ENCODE measurements around the gene VSIG4. TPM values are rescaled to one million over a fixed set of nuclear protein-coding genes. Genes with fewer than 3 reads are reported as not detected.

The VSIG4 gene
- total and polyA plus RNA-seq, 2 of the 8 experiments (the other 6 are each of a cell fraction or from before 2014, with no cell fraction given) = not detected

DNA sequence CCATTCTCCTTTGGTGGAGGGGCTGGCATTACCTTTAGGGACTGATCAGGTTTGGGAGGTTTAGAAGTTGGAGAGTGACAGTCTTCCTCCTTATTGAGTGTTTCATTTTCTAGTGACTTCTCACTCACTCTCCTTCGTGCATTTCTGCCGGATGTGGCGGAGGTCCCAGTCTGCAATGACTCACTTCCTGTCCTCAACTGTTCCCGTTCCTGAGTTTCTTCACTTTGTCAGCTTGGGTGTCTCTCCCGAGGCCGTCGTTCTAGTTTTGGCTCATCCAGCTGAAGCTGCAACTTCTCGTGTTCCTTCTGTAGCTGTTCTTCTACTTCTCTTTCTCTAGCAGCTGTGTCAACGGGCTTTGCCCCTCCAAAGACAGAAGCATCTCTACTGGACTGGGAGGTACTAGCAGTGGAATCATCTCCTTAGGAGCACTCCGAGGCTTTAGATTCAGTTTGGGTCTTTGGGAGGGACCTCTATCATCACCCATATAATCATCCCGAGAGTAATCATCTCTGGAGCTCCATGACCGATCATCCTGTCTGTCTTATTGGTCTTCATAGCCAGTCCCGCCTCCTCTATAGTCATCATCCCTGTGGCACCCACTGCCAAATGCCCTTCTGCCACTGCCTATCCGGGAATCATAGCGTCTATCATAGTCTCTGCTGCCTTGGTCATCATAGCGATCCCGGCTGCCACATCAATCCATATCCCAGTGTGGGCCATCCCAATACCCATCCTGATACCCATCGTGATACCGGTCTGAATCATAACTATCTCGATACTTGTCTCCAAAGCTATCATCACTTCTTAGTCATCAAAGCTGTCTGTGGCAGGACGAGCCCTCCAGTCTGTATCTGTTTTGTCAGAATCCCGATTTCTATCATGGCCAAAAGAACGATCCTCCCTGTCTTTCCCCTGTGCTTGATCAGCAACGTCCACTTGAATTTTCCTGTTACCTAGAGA, 35.3 kb upstream of the VSIG4 start:
- CTCF ChIA-PET (ENCODE audit: partially characterized antibody) = no interaction called here
- H3K4ac ChIP-seq (replicated peaks; ENCODE audit: insufficient read length, low read depth, low read length) = no peak overlapping the region

More for the DNA sequence above, 35.3 kb upstream of the VSIG4 start:
- Histone ChIP-seq H3K79me2 (ENCODE audit: control insufficient read depth in 1 of 2, insufficient read depth in 2 of 2, low read length in 2 of 2) (no peaks in the 10 kb centered on the region), H3K23ac (ENCODE audit: insufficient read length) (no peak overlapping the region), H4K20me1 (replicated peaks in 1 of 2; ENCODE audit: control insufficient read depth in 1 of 2, insufficient read depth in 2 of 2, low read length in 2 of 2) (no peaks in the 10 kb centered on the region), H3K23me2 (ENCODE audit: low read depth, low read length) (no peaks in the 10 kb centered on the region), H2AFZ (ENCODE audit: low read length) (no peak overlapping the region), H4K5ac (ENCODE audit: insufficient read length, low read depth, low read length) (no peak overlapping the region), H3K27me3 (replicated peaks in 1 of 4; ENCODE audit: control insufficient read depth in 3 of 4, extremely low read depth in 1 of 4, insufficient read depth in 3 of 4, low read length in 3 of 4) (no peaks in the 10 kb centered on the region), H3K9ac (replicated peaks in 1 of 4; ENCODE audit: extremely low read depth in 1 of 4, low read depth in 3 of 4, low read length in 3 of 4) (no peak overlapping the region), H3K14ac (ENCODE audit: insufficient read length) (no peak overlapping the region), H3K27ac (ENCODE audit: low read depth, low read length) (no peak overlapping the region), H2BK12ac (ENCODE audit: low read depth, low read length) (no peak overlapping the region), H2AK5ac (ENCODE audit: low read depth, low read length) (no peak overlapping the region), H3K56ac (replicated peaks; ENCODE audit: insufficient read length, low read depth, low read length) (no peak overlapping the region), H2BK15ac (ENCODE audit: low read length) (no peak overlapping the region), H2BK120ac (replicated peaks; ENCODE audit: low read depth, low read length) (no peak overlapping the region), H3K36me3 (ENCODE audit: control insufficient read depth in 2 of 4, insufficient read depth in 4 of 4, low read length in 3 of 4) (no peaks in the 10 kb centered on the region), H4K91ac (replicated peaks; ENCODE audit: insufficient read length, low read length) (no peak overlapping the region), H2BK5ac (ENCODE audit: low read depth, low read length) (no peak overlapping the region), H3K4me1 (replicated peaks in 1 of 4; ENCODE audit: control insufficient read depth in 3 of 4, insufficient read depth in 4 of 4, low read length in 3 of 4) (no peaks in the 10 kb centered on the region), H3K79me1 (ENCODE audit: low read depth, low read length) (no peaks in the 10 kb centered on the region), H3K18ac (ENCODE audit: extremely low read depth, low read length) (no peak overlapping the region), H4K8ac (ENCODE audit: extremely low read depth, insufficient read depth, low read length) (no peak overlapping the region), H2BK20ac (ENCODE audit: low read length) (no peak overlapping the region), H3K4me2 (ENCODE audit: insufficient read depth in 1 of 2, low read depth in 2 of 2, low read length in 2 of 2) (no peak overlapping the region), H3K4me3 (ENCODE audit: extremely low read depth in 1 of 4, insufficient read depth in 2 of 4, low read depth in 3 of 4, low read length in 4 of 4) (no peak overlapping the region), H3K9me3 (ENCODE audit: insufficient read depth in 2 of 2, low read depth in 1 of 2, low read length in 1 of 2) (peaks cover 2 to 20% of the 10 kb centered on the region in 2 experiments; a peak in 3 of 4 replicates)
- TF ChIP-seq, protein P1, sequence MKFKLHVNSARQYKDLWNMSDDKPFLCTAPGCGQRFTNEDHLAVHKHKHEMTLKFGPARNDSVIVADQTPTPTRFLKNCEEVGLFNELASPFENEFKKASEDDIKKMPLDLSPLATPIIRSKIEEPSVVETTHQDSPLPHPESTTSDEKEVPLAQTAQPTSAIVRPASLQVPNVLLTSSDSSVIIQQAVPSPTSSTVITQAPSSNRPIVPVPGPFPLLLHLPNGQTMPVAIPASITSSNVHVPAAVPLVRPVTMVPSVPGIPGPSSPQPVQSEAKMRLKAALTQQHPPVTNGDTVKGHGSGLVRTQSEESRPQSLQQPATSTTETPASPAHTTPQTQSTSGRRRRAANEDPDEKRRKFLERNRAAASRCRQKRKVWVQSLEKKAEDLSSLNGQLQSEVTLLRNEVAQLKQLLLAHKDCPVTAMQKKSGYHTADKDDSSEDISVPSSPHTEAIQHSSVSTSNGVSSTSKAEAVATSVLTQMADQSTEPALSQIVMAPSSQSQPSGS (IDR thresholded peaks at IDR 0.05; ENCODE audit: low read length) = no peak
- no peak for TF ChIP-seq KDM5A (IDR thresholded peaks at IDR 0.05; ENCODE audit: low read length)
- no peak for TF ChIP-seq SP4 (IDR thresholded peaks at IDR 0.05; ENCODE audit: low read length)
- no peak for TF ChIP-seq PHF8 (conservative IDR thresholded peaks at IDR 0.05; ENCODE audit: low read depth, low read length)
- POLR2A ChIA-PET (ENCODE audit: partially characterized antibody) = no interaction called here
- FAIRE-seq (no peak), DNase-seq (ENCODE audit: low read depth in 1 of 2, low spot score in 2 of 2) (no peak)
- WGBS, 2 experiments (ENCODE audit: extremely low coverage in 1 of 2, insufficient coverage in 1 of 2, insufficient read length in 1 of 2, insufficient replicate concordance in 2 of 2, low coverage in 1 of 2, low lambda C conversion rate in 2 of 2, missing lambda C conversion rate in 1 of 2) = 88% methylated on average over 18 of the region's 24 CpGs; no CpG with 5 or more reads in 1 of the 2 experiments

Data from H1 (cell line).